IPS DF 4.7 (cell line): Measurements from ENCODE around the gene SNAI3.

Experiments used
- DNase-seq: peaks from one replicate; pipeline ENCODE4 v3.0.0-alpha.2; 2013; ENCODE audit warnings: low spot score; ENCODE audit errors: extremely low read depth

Gene SNAI3

DNA sequence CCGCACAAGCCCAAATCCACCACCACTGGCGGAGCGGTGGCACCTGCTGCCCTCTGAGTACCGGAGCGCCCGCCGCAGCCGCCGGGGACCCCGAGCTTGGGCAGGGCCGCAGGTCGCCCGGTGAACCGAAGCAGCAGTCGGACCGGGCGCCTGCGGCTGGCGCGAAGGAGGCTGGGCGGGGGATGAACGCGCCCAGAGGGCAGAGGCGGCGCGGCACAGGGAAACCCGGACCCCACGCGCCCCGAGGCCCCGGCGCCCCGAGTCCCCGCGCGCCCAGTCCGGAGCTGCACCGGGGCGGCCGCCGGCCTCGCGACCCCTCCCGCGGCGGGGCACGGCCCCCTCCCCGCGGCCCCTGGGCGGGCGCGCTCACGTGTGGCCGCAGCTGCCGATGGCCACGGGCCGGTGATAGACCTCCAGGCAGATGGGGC lies 19.5 kb upstream of the SNAI3 start:
- no peak for DNase-seq

GRCh38 chr16:88705076-88705684 lies 18.9 kb upstream of the SNAI3 start:
- no peak for DNase-seq

DNA sequence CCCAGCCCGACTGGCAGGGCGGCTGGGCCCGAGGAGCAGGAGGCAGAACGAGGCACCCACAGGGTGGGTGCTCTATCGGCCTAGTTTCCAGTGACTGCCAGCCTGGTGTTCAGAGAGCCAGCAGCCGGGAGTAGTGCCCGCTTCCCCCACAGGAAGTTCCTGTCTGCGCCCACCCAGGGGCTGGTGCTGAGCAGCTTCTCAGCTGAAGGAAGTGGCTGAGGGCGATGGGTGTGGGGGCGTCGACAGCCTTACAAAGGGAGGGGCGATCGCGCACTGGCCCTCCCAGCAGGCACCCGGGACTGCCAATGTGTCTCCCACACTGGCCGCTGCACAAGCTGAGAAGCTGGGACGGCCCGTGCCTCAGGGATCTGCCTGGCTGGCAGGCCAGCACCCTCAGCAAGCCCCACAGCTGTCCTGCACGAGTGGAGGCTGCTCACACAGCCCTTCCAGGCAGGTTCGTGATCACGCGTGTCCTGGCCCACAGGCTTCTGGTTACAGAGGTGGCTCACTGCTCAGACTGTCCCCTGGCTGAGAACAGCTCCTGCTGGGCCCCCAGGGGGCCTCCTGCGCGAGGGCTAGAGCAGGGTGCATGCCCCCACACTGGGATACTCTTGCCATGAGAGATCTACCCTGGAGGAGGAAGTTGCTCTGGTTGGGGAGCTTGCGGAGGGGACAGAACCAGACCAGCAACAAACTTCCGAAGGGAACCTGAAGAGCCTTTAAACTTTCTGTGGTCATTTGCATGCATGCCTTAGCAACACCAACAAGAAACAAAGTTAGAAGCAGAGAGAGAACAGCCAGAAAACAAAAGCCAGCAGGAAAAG lies 17.4 kb upstream of the SNAI3 start:
- no peak for DNase-seq

- no peak for DNase-seq
Observed at GRCh38 chr16:88702371-88703210, 16.3 kb upstream of the SNAI3 start.

DNA sequence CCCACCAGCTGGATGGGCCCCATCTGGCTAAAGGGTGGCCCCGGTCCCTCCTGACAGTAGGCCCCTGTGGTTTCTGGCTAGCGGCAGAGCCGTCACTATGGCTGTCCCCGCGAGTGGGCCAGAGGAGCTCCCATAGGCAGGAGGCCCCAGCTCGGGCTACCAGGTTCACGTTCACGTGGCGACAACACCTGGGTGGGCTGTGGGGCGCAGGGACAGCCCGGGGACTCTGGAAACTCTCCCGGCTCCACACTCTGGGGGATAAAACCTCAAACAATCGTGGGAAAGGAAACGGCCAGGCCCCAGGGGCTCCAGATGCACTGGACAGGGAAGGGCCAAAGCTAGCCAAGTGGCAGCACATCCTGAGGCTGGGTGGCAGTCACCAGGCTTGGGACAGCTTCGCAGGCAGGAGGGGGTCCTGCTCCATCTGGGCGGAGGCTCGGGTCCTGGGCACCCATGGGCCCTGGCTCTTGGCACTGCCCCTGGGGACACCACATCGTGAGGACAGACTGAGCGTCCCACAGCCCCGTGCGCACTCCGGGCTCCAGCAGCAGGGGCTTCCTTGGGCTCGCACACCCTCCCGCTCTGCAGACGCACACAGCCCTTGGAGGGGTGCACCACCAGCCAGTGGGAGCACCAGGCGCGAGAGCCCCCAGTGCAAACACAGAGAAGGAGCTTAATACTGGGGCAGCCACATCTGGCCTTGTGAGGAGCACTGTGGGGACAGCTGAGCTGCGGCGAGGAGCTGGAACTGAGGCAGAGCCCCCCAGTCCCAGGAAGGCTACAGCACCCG lies 15.5 kb upstream of the SNAI3 start:
- DNase-seq = no peak

DNA sequence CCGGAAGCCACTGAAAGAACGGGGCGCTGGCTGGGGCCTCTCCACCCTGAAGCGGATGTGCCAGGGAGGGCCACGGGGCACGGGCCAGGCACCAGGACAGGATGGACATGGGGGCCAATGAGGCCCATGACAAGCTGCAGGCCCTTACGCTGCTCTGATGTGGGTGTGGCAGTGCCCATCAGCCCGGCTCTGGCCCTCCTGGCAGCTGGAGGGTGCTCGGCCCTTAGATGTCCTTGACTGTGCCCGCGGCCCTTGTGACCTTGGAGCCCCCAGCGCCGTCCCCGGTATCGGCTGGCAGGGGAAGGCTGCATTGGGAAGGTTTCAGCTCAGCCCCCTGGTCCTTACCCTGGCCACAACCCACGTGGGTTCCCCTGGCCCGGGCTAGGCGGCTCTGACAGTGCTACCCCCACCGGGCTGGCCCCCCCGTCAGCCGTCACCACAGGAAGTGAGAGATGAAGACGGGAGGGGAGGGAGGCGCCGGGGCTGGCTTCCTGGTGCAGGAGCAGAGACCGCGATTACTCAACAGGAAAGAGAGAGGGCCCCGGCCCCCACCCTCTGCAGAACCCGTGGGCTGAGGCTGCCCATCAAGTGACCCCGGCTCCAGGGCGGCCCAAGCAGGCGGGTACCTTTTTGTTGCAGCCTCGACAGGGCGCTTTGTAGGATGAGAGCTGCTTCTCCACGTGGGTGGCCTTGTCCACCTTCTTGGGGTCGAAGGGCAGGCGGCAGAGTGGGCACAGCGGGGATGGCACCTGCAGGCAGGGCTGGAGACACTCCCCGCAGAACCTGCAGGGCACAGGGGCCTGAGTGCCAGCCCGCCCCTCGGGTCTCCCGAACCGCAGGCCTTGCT lies 14.6 kb upstream of the SNAI3 start:
- no peak for DNase-seq

DNA sequence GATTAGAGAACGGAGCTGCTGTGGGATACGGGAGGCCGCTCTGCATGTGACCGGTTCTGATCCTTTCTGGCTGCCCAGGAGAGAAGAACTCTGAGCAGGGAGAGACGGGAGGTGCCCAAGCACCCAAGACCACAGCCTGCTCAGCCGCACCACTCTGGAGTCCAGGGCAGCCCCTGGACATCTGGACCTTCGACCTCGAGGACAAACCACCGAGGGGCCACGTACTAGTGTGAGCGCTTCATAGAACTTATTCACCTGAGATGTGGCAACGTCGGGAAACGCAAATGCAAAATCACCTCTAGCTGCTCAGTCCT lies 14.0 kb upstream of the SNAI3 start:
- DNase-seq = no peak

DNA sequence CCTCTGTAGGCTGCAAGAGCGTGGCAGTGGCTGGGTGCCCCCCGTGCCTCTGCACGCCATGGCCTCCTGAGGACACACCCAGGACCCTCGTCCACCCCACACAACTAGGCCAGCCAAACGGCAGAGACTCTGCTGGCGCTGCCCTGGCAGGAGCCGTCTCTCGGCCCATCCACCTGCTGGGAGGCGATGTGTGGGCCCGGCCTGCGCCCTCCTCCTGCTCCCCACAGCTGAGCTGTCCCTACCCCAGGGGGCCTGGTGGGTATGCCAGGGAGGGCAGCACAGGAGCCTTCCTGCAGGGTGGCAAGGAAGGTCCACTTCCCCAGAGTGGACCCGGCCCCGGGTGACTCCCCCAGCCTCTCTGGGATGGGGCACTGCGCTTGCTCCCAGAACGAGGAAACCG lies 12.9 kb upstream of the SNAI3 start:
- no peak for DNase-seq

DNA sequence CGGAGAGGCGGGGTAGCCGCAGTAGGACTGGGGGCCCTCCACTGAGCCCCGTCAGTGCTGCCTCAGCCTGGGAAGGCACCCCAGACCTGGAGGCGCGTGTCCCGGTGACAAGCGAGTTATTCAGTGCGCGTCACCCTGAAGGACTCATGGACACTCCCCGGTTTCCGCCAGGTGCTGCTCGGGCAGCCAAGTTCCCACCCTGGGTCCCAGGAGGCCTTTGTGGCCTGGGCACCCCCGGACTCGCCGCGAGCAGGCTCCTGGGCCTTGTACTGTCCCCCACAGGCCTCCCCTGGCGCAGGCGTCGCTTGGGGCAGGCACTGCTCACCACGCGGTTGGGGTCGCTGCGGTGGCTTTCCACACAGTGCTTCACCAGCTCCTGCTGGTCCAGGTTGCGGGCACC lies 12.3 kb upstream of the SNAI3 start:
- no peak for DNase-seq

DNA sequence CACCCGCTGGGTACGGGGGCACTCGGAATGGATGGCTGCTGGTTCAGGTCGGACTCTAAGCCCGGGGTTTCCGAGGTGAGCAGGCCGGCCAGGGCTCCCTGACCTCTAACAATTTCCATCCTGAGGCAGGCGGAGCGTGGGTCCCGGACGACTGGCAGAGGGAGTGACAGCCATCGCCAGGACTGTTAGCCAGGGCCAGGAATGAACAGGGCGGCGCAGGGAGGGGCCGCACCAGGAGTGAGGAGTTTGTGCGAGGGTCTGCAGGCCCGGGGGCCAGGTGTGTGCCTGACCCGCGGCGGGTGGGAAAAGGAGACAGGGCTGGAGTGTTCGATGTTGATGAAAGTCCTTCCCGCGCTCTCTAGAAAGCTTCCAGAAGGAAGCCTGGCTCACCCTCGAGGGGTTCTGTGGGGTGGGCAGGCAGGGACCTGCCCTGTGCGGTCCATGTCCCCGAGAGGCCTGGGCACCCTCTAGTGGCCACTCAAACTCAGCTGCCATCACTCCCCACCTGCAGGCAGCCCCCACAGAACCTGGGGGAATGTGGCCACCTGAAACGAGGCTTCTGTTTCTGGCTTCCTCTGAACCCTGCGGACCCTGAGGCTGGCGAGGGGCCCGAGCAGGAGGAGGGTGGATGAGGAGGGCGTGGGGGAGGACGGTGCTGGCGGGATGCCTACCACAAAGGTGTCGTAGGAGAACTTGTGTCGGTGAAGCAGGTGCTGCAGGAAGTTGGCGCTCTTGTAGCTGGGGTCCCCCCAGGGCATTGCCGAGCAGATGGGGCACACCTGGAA lies 11.7 kb upstream of the SNAI3 start:
- no peak for DNase-seq

GRCh38 chr16:88697116-88697830 lies 11.0 kb upstream of the SNAI3 start:
- no peak for DNase-seq

DNA sequence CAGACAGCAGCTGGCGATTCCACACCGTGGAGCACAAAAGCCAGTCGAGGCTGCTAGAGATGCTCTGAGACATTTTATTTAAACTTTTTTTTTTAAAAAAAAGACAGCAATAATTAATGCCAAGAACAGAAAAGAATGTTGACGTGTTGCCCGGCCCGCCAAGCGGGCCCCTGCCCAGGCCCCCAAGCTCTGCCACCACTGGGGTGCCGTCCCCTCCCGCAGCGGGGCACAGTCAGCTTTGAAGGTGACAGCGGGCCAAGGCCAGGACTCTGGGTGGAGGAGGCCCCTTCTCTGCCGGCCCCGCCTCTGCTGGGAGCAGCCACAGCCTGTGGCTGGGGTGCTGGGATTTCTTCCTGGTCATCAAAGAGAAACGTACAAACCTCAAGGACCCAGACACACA lies 10.1 kb upstream of the SNAI3 start:
- no peak for DNase-seq

DNA sequence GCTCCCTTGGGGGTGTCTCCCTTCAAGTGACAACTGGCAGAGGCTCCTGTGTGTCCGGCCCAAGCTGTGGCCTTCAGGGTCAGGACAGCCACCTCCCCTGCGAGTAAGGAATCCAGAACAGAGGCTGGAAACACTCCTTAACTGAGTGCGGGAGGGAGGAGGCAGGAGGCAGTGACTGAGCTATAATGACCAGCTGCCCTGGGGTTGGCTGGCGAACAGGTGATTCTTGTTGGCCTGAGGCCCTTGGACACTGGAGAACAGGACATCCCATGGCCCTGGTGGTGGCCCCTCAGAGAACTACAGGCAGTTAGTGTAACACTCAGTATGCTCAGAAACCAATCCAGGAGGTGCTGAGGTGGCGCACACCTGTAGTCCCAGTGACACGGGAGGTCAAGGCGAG lies 9.4 kb upstream of the SNAI3 start:
- DNase-seq = no peak

- no peak for DNase-seq
Observed at GRCh38 chr16:88695218-88695617, 8.9 kb upstream of the SNAI3 start.

- no peak for DNase-seq
Observed at GRCh38 chr16:88694221-88695087, 8.1 kb upstream of the SNAI3 start.

DNA sequence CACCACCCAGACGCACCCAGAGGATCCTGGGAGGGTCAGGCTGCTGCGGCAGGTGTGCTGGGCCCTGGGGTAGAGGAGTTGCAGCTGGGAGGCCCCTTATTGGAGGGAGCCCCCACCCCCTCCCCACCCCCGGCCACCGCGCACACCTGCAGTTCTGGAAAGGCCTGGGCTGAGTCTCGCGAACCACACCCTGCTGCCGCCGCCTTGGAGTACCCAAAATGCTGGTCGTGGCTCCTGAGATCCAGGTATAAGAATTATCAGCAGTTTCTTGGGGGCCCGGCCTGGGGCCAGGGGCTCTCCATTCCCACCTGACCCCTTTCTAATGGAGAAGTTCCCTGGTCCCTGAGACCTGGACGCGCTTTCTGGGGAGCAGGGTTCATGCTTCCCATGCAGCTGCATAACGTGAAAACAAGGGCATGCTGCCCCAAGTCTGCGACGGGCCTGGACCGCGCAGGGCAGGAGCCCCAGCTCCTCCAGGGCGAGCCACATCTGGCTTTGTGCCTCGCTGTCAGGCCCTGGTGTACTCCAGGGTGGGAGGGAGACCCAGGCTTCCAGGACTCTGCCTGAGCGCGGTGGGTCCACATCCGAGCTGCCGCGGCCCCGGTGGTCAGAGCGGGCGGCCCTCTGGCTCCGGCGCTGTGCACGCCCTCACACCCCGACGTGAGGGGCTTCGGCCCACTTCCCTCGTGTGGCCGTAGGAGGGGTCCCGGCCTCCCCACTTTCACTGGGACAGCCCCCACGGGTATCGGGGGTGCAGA lies 7.3 kb upstream of the SNAI3 start:
- no peak for DNase-seq

DNA sequence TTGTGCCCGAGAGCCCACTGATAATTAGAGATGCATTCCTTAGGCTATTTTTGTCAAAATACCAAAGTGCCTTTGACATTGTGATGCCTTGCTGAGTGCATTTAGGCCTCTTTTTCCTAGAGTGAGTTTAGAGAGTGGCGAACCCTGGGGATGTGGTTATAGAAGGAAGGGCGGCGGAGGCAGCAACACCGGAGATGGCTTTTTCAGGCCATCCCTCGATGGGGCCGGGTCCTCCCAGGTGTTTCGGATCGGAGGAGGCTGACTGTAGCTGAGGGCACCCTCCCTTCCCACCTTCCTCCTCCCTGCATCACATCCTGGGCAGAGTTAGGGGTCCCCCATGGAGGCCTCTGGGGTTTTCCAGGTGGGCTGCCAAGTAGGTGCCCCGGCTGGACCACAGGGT lies 6.6 kb upstream of the SNAI3 start:
- DNase-seq = no peak
